ENCODE data around the gene CLEC4G.

DNA sequence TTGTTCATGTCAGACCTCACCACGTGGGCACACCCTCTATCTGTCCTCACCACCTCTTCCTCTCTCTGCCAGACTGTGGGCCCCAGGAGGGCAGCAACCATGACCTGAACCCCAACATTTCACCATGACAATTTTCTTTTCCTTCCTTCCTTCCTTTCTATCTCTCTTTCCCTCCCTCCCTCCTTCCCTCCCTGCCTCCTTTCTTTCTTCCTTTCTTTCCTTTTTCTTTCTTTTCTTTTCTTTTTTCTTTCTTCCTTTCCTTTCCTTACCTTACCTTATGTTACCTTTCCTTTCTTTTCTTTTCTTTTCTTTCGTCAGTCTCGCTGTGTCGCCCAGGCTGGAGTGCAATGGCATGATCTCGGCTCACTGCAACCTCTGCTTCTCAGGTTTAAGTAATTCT lies 21.3 kb downstream of the CLEC4G start:
- TF ChIP-seq, protein P1, sequence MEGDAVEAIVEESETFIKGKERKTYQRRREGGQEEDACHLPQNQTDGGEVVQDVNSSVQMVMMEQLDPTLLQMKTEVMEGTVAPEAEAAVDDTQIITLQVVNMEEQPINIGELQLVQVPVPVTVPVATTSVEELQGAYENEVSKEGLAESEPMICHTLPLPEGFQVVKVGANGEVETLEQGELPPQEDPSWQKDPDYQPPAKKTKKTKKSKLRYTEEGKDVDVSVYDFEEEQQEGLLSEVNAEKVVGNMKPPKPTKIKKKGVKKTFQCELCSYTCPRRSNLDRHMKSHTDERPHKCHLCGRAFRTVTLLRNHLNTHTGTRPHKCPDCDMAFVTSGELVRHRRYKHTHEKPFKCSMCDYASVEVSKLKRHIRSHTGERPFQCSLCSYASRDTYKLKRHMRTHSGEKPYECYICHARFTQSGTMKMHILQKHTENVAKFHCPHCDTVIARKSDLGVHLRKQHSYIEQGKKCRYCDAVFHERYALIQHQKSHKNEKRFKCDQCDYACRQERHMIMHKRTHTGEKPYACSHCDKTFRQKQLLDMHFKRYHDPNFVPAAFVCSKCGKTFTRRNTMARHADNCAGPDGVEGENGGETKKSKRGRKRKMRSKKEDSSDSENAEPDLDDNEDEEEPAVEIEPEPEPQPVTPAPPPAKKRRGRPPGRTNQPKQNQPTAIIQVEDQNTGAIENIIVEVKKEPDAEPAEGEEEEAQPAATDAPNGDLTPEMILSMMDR (IDR thresholded peaks at IDR 0.05; ENCODE audit: poor library complexity), result no peak
- TF ChIP-seq EZH2 (IDR thresholded peaks at IDR 0.05; ENCODE audit: borderline replicate concordance) (no peak), EZH2phosphoT487 (IDR thresholded peaks at IDR 0.05; ENCODE audit: low read depth, severe bottlenecking, unreplicated experiment) (no peak)

All from hepatocyte (in vitro differentiated cells).